ENCODE data around the gene DNAH7.

Gene DNAH7

GRCh38 chr2:195859513-195859912 lies 209.1 kb downstream of the DNAH7 start:
- Histone ChIP-seq H3K27me3 (replicated peaks in 2 of 5; ENCODE audit: control insufficient read depth in 4 of 5, insufficient read depth in 5 of 5, low read length in 4 of 5) (no peaks in the 10 kb centered on the region), H3K27ac (ENCODE audit: insufficient read depth in 1 of 2, low read depth in 1 of 2, low read length in 2 of 2, poor library complexity in 1 of 2, severe bottlenecking in 2 of 2) (no peak overlapping the region), H3K4me1 (ENCODE audit: control extremely low read depth in 1 of 4, control insufficient read depth in 4 of 4, insufficient read depth in 4 of 4, low read length in 3 of 4) (peaks cover 0 to 8% (median 2%) of the 10 kb centered on the region in 4 experiments), H3K4me3 (ENCODE audit: control insufficient read depth in 1 of 7, extremely low read depth in 1 of 7, insufficient read depth in 4 of 7, low read depth in 2 of 7, low read length in 6 of 7) (no peak overlapping the region), H3K9me3 (ENCODE audit: control extremely low read depth in 1 of 5, control insufficient read depth in 4 of 5, insufficient read depth in 2 of 5, low read depth in 1 of 5, low read length in 4 of 5) (no peaks in the 10 kb centered on the region), H3K36me3 (ENCODE audit: control insufficient read depth in 4 of 4, insufficient read depth in 4 of 4, low read length in 3 of 4) (no peaks in the 10 kb centered on the region)
- 100% methylated on average over 2 of the region's 2 CpGs for WGBS (ENCODE audit: insufficient coverage)
- POLR2A ChIA-PET, result no interaction called here
- DNase-seq, result no peak
- CTCF ChIA-PET, result interaction anchor here (1.1 kb wide), 1 partner anchor 17 kb away, joined by 3 read pairs; no protein-coding TSS in a partner anchor

DNA sequence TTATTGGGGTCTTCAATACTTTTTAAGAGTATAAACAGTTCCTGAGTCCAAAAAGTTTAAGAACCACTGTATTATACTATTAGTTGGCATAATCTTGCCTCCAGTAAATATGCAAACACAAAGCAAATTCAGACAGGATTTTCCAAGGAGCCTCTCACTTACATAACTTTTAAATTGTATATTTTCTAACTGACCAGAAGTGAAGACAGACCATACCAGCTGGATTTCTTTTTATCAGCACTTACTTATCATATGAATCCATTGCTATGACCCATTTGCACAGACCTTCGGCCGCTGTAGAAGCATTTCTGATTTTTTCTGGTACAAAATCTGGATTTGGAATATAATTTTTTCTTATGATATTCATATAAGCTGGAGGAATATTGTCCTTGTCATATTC lies 211.5 kb downstream of the DNAH7 start:
- ChIA-PET POLR2A (no interaction called here), CTCF (no interaction called here)
- no peak for DNase-seq
- no peaks in the 10 kb centered on the region for H3K27me3 ChIP-seq (replicated peaks in 2 of 5; ENCODE audit: control insufficient read depth in 4 of 5, insufficient read depth in 5 of 5, low read length in 4 of 5)
- H3K36me3 ChIP-seq (ENCODE audit: control insufficient read depth in 4 of 4, insufficient read depth in 4 of 4, low read length in 3 of 4), result no peaks in the 10 kb centered on the region
- H3K4me3 ChIP-seq (ENCODE audit: control insufficient read depth in 1 of 7, extremely low read depth in 1 of 7, insufficient read depth in 4 of 7, low read depth in 2 of 7, low read length in 6 of 7), result no peak overlapping the region
- H3K4me1 ChIP-seq (ENCODE audit: control extremely low read depth in 1 of 4, control insufficient read depth in 4 of 4, insufficient read depth in 4 of 4, low read length in 3 of 4), result no peaks in the 10 kb centered on the region
- no CpG with 5 or more reads among the region's 2 CpGs for WGBS (ENCODE audit: insufficient coverage)
- H3K9me3 ChIP-seq (ENCODE audit: control extremely low read depth in 1 of 5, control insufficient read depth in 4 of 5, insufficient read depth in 2 of 5, low read depth in 1 of 5, low read length in 4 of 5), result no peaks in the 10 kb centered on the region
- H3K27ac ChIP-seq (ENCODE audit: insufficient read depth in 1 of 2, low read depth in 1 of 2, low read length in 2 of 2, poor library complexity in 1 of 2, severe bottlenecking in 2 of 2), result no peak overlapping the region

DNA sequence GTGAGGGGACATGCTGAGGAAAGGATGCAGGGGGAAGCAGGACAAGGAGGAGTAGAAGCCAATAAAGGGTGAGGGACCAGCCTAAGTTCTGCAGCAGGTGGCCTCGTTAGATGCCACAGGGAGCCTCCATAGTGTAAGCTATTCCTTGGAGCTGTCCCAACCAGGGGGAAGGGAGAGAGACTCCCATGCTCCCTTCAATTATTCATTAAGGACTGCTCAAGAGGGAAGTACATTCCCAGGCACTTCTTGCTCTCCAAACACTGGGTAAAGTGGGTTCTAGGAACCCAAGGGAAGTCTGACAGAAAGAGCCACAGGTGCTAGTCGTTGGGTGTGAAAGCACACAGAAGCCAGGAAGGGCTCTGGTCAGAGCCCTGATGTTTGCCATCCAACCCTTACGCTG lies 217.9 kb downstream of the DNAH7 start:
- Histone ChIP-seq H3K27me3 (replicated peaks in 2 of 5; ENCODE audit: control insufficient read depth in 4 of 5, insufficient read depth in 5 of 5, low read length in 4 of 5) (no peaks in the 10 kb centered on the region), H3K36me3 (ENCODE audit: control insufficient read depth in 4 of 4, insufficient read depth in 4 of 4, low read length in 3 of 4) (no peaks in the 10 kb centered on the region), H3K9me3 (ENCODE audit: control extremely low read depth in 1 of 5, control insufficient read depth in 4 of 5, insufficient read depth in 2 of 5, low read depth in 1 of 5, low read length in 4 of 5) (no peaks in the 10 kb centered on the region), H3K4me1 (ENCODE audit: control extremely low read depth in 1 of 4, control insufficient read depth in 4 of 4, insufficient read depth in 4 of 4, low read length in 3 of 4) (no peaks in the 10 kb centered on the region), H3K27ac (ENCODE audit: insufficient read depth in 1 of 2, low read depth in 1 of 2, low read length in 2 of 2, poor library complexity in 1 of 2, severe bottlenecking in 2 of 2) (no peak overlapping the region), H3K4me3 (ENCODE audit: control insufficient read depth in 1 of 7, extremely low read depth in 1 of 7, insufficient read depth in 4 of 7, low read depth in 2 of 7, low read length in 6 of 7) (no peak overlapping the region)
- no peak for DNase-seq
- POLR2A ChIA-PET, result no interaction called here
- 79% methylated on average over 3 of the region's 3 CpGs for WGBS (ENCODE audit: insufficient coverage)
- CTCF ChIA-PET, result no interaction called here

DNA sequence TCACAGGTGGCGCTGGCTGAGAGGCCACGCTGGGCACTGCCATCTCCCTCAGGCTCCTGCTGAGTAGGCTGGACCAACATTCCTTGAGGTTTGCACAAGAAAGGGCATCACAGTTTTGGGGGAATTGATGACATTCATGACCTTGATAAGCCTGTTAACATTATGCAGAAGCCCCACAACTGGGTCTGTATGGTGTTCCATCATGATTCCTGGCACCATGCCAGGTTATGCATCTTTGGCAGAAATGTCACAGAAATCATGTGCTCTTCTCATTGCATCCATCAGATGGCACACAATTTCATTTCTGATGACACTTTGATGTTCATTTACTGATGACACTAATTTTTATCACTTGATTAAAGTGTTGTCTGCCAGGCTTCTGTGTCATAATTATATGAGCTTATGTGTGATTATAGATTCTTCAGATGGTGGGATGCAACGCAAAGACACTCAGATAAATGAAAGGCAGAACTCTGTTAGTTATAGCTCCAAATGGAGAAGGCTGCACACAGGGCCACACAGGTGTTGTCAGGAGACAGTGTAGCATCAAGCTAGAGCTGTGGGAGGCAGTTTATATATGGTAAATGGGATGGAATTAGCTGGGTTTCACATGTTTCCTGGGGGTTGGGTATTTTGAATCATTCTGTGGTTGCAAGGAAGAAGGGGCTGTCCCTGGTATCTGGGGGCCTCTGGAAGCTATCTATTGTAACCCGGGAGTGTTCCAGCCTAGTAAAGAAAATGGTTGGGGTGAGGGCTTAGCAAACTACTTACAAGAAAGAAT lies 220.3 kb downstream of the DNAH7 start:
- no peaks in the 10 kb centered on the region for H3K4me1 ChIP-seq (ENCODE audit: control extremely low read depth in 1 of 4, control insufficient read depth in 4 of 4, insufficient read depth in 4 of 4, low read length in 3 of 4)
- peak; percentile 1 to 35 (median 32) for DNase-seq
- no peaks in the 10 kb centered on the region for H3K9me3 ChIP-seq (ENCODE audit: control extremely low read depth in 1 of 5, control insufficient read depth in 4 of 5, insufficient read depth in 2 of 5, low read depth in 1 of 5, low read length in 4 of 5)
- CTCF ChIA-PET, result no interaction called here
- WGBS (ENCODE audit: insufficient coverage), result 100% methylated on average over 4 of the region's 4 CpGs
- POLR2A ChIA-PET, result no interaction called here
- H3K27ac ChIP-seq (ENCODE audit: insufficient read depth in 1 of 2, low read depth in 1 of 2, low read length in 2 of 2, poor library complexity in 1 of 2, severe bottlenecking in 2 of 2), result no peak overlapping the region
- H3K27me3 ChIP-seq (replicated peaks in 2 of 5; ENCODE audit: control insufficient read depth in 4 of 5, insufficient read depth in 5 of 5, low read length in 4 of 5), result no peaks in the 10 kb centered on the region
- no peaks in the 10 kb centered on the region for H3K36me3 ChIP-seq (ENCODE audit: control insufficient read depth in 4 of 4, insufficient read depth in 4 of 4, low read length in 3 of 4)
- H3K4me3 ChIP-seq (ENCODE audit: control insufficient read depth in 1 of 7, extremely low read depth in 1 of 7, insufficient read depth in 4 of 7, low read depth in 2 of 7, low read length in 6 of 7), result no peak overlapping the region

DNA sequence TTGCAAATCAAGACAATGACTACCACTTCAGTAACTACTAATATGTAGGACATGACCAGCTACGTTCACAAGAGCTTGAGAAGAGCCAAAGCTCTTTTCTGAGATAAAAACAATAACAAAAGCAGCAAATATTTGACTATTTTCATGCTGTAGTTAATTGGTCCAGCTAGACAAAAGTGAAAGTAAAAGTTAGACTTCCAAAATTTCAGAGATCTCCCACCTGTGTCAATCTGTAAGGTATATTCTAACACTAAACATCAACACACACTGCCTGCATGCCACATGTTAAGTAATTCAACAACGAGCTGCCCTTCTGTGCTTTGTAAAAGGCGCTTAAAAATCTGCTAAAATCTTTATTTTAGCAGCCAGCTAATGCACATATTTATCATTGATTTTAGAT lies 225.7 kb downstream of the DNAH7 start:
- Histone ChIP-seq H3K9me3 (ENCODE audit: control extremely low read depth in 1 of 5, control insufficient read depth in 4 of 5, insufficient read depth in 2 of 5, low read depth in 1 of 5, low read length in 4 of 5) (peaks cover 0 to 3% (median 0%) of the 10 kb centered on the region in 5 experiments), H3K4me1 (ENCODE audit: control extremely low read depth in 1 of 4, control insufficient read depth in 4 of 4, insufficient read depth in 4 of 4, low read length in 3 of 4) (peaks cover 0 to 3% (median 0%) of the 10 kb centered on the region in 4 experiments), H3K27me3 (replicated peaks in 2 of 5; ENCODE audit: control insufficient read depth in 4 of 5, insufficient read depth in 5 of 5, low read length in 4 of 5) (no peaks in the 10 kb centered on the region), H3K27ac (ENCODE audit: insufficient read depth in 1 of 2, low read depth in 1 of 2, low read length in 2 of 2, poor library complexity in 1 of 2, severe bottlenecking in 2 of 2) (no peak overlapping the region), H3K36me3 (ENCODE audit: control insufficient read depth in 4 of 4, insufficient read depth in 4 of 4, low read length in 3 of 4) (no peaks in the 10 kb centered on the region), H3K4me3 (ENCODE audit: control insufficient read depth in 1 of 7, extremely low read depth in 1 of 7, insufficient read depth in 4 of 7, low read depth in 2 of 7, low read length in 6 of 7) (peak overlapping the region in 1 of 7 experiments; percentile 58)
- no CpG with 5 or more reads among the region's 3 CpGs for whole genome bisulfite sequencing (ENCODE audit: insufficient coverage)
- POLR2A ChIA-PET, result no interaction called here
- CTCF ChIA-PET, result interaction anchor here (0.9 to 1.1 kb wide), 3 partner anchors 9 to 17 kb away, joined by 3 to 4 read pairs (median 3); no protein-coding TSS in a partner anchor
- DNase-seq, result peak in 2 of 3 donors; percentile 7 to 8

GRCh38 chr2:195838002-195838401 lies 230.6 kb downstream of the DNAH7 start:
- Histone ChIP-seq H3K27ac (ENCODE audit: insufficient read depth in 1 of 2, low read depth in 1 of 2, low read length in 2 of 2, poor library complexity in 1 of 2, severe bottlenecking in 2 of 2) (no peak overlapping the region), H3K36me3 (ENCODE audit: control insufficient read depth in 4 of 4, insufficient read depth in 4 of 4, low read length in 3 of 4) (no peaks in the 10 kb centered on the region), H3K4me1 (ENCODE audit: control extremely low read depth in 1 of 4, control insufficient read depth in 4 of 4, insufficient read depth in 4 of 4, low read length in 3 of 4) (peaks cover 0 to 2% (median 0%) of the 10 kb centered on the region in 4 experiments), H3K9me3 (ENCODE audit: control extremely low read depth in 1 of 5, control insufficient read depth in 4 of 5, insufficient read depth in 2 of 5, low read depth in 1 of 5, low read length in 4 of 5) (peaks cover 0 to 3% (median 0%) of the 10 kb centered on the region in 5 experiments), H3K4me3 (ENCODE audit: control insufficient read depth in 1 of 7, extremely low read depth in 1 of 7, insufficient read depth in 4 of 7, low read depth in 2 of 7, low read length in 6 of 7) (no peak overlapping the region), H3K27me3 (replicated peaks in 2 of 5; ENCODE audit: control insufficient read depth in 4 of 5, insufficient read depth in 5 of 5, low read length in 4 of 5) (no peaks in the 10 kb centered on the region)
- no peak for DNase-seq
- ChIA-PET CTCF (no interaction called here), POLR2A (no interaction called here)
- no CpG with 5 or more reads among the region's 1 CpG for WGBS (ENCODE audit: insufficient coverage)

DNA sequence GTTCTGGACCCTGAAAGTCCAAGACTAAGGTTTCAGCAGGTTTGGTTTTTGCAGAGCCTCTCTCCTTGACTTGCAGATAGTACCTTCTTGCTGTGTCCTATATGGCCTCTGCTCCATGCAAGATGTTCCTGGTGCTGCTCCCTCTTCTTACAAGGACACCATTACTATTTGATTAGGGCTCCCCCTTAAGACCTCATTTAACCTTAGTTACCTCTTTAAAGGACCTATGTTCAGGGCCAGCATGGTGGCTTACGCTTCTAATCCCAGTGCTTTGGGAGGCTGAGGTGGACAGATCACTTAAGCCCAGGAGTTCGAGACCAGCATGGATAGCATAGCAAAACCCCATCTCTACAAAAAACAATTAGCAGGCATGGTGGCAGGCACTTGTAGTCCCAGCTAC lies 232.6 kb downstream of the DNAH7 start:
- POLR2A ChIA-PET, result no interaction called here
- no CpG with 5 or more reads among the region's 2 CpGs for WGBS (ENCODE audit: insufficient coverage)

More for the DNA sequence above, 232.6 kb downstream of the DNAH7 start:
- no peak for DNase-seq
- Histone ChIP-seq H3K36me3 (ENCODE audit: control insufficient read depth in 4 of 4, insufficient read depth in 4 of 4, low read length in 3 of 4) (no peaks in the 10 kb centered on the region), H3K27me3 (replicated peaks in 2 of 5; ENCODE audit: control insufficient read depth in 4 of 5, insufficient read depth in 5 of 5, low read length in 4 of 5) (no peaks in the 10 kb centered on the region), H3K4me3 (ENCODE audit: control insufficient read depth in 1 of 7, extremely low read depth in 1 of 7, insufficient read depth in 4 of 7, low read depth in 2 of 7, low read length in 6 of 7) (no peak overlapping the region), H3K4me1 (ENCODE audit: control extremely low read depth in 1 of 4, control insufficient read depth in 4 of 4, insufficient read depth in 4 of 4, low read length in 3 of 4) (no peaks in the 10 kb centered on the region), H3K27ac (ENCODE audit: insufficient read depth in 1 of 2, low read depth in 1 of 2, low read length in 2 of 2, poor library complexity in 1 of 2, severe bottlenecking in 2 of 2) (no peak overlapping the region), H3K9me3 (ENCODE audit: control extremely low read depth in 1 of 5, control insufficient read depth in 4 of 5, insufficient read depth in 2 of 5, low read depth in 1 of 5, low read length in 4 of 5) (peaks cover 0 to 3% (median 0%) of the 10 kb centered on the region in 5 experiments)
- CTCF ChIA-PET, result no interaction called here

Data from common myeloid progenitor, CD34-positive (primary cell).